Activated CD4-positive, CD25-positive, alpha-beta regulatory T cell treated with anti-CD3 and anti-CD28 coated beads, Interleukin-2, amount 50 U/mL, for 16 hours (primary cell): ENCODE results near the gene NLRP4.
"Not testable (repeated sequence)": the region's sequence is repeated elsewhere in the genome, so short reads cannot be mapped to it uniquely, and the experiment has no call there.

Experiments
- DNase-seq: peaks from one replicate; pipeline ENCODE4 v3.0.0-alpha.2; 2020; ENCODE audit warnings: low read depth, low spot score

Gene NLRP4

GRCh38 chr19:55898911-55899310, 62.6 kb downstream of the NLRP4 start:
- no peak for DNase-seq

DNA sequence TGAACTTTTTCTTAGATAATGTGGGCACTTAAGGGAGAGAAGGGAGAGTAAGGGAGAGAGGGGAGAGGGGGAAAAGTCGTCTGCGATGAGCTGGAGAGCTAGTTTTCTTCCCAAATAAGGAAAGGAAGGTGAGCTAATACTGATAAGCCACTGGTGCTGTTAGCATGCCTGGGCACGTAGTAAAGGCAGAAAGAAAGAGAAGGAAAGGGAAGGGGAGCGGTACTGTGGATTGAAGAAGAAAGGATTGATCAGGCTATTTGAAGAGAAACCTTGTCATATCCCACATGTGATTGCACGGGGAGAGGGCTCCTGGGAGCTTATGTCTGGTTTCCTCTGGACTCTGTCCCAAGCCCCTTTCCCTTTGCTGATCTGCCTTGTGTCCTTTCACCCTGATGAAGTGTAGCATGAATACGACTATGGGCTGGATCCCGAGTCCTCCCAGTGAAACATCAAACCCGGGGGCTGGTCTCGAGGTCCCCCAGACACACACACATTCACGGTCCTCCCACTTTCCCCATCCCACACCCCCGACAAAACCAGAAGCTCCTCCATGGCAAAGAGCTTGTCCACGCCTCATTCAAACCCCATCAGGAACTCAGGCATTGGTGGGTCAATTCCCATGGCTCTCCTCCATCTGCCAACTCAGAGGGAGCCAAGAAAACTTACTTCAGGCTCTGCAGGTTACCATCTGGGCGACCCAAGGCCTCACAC, 65.2 kb downstream of the NLRP4 start:
- DNase-seq, result no peak

- DNase-seq, result no peak
Measured at GRCh38 chr19:55902080-55902751, 65.9 kb downstream of the NLRP4 start.

DNA sequence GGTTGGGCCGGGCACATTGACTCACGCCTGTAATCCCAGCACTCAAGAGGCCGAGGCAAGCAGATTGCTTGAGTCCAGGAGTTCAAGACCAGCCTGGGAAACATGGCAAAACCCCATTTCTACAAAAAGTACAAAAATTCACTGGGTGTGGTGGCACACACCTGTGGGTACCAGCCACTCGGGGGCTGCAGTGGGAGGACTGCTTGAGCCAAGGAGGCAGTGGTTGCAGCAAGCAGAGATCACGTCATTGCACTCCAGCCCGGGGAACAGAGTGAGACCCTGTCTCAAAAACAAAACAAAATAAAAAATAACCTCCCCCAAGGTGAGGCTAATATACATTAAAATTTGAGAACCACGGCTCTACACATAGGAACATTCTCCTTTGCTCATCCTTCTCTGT, 70.9 kb downstream of the NLRP4 start:
- DNase-seq, result no peak

DNA sequence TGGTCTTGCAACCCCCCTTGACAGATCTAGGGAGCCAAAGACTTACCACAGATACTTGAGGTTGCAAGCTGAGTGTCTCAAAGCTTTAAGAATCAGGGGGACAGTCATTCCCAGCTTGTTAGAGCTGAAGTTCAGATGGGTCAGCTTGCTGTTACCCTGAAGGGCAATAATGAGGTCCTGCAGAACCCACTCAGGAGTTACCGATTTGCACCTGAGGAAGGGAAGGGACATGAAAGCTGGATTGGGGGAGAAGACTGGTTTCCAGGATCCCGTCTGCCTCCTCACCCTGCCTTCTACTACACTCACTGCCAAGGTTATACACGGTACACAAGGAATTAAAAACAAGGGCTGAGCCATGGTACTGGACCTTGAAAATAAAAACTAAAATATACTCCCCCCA, 71.4 kb downstream of the NLRP4 start:
- DNase-seq, result no peak

GRCh38 chr19:55909801-55910200, 73.5 kb downstream of the NLRP4 start:
- DNase-seq, result no peak

- no peak for DNase-seq
Measured at GRCh38 chr19:55912916-55913315, 76.6 kb downstream of the NLRP4 start.

GRCh38 chr19:55913643-55914268, 77.4 kb downstream of the NLRP4 start:
- no peak for DNase-seq

DNA sequence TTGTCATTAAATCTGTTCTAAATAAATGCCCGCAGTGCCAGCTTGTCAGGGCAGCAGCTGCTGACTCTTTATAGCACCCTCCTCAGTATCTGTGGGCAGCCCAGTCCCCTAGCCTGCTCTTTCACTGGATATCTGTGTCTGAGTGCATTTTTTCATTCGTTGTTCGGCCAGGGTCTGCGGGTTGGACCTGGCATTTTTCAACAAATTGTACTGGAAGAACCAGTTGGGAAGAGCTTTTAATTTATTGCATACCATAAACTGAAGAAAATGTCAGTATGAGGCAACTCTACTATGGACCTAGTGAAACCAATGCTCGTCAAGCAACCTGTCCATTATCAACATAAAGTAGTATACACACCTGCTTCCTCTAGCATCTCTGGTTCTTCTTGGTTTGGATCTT, 87.2 kb downstream of the NLRP4 start:
- no peak for DNase-seq

- DNase-seq, result no peak
Measured at GRCh38 chr19:55927991-55928390, 91.7 kb downstream of the NLRP4 start.

DNA sequence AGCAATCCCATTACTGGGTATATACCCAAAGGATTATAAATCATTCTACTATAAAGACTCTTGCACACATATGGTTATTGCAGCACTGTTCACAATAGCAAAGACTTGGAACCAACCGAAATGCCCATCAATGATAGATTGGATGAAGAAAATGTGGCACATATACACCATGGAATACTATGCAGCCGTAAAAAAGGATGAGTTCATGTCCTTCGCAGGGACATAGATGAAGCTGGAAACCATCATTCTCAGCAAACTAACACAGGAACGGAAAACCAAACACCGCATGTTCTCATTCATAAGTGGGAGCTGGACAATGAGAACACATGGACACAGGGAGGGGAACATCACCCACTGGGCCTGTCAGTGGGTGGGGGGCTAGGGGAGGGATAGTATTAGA, 92.9 kb downstream of the NLRP4 start:
- not testable (repeated sequence) for DNase-seq

DNA sequence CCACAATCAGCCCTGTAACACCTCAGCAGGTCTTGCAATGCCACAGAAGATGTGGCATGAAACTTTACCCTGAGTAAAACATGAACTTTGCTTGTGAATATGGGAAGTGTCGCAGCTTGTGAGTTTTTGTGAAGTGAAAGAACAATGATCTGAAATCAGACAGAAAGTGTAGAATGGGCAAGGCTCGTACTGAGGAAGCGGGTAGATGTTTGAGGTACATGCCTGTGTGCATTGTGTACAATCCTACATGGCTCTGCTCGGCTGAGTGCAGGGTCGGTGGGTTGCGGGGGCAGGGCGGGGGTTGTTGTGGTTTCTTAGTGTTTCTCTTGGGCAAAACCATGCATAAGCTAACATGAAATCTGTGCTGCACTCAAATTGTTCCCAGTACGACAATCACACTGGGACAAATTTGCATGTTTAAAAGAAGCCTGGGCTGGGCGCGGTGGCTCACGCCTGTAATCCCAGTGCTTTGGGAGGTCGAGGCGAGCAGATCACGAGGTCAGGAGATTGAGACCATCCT, 94.7 kb downstream of the NLRP4 start:
- DNase-seq, result no peak
